Loucy (cell line): ENCODE results near the gene RGMA.

Source experiments
- H2AFZ ChIP-seq: fragments of 200-600 bp; sonication (generic); 2 replicates; pipeline ENCODE4 v1.6.0; 2016; ENCODE audit warnings: antibody characterized with exemption, mild to moderate bottlenecking, low read length, moderate library complexity
- H3F3A ChIP-seq: fragments of 200-600 bp; 2 replicates; pipeline ENCODE4 v1.6.0; 2016; ENCODE audit warnings: antibody characterized with exemption, low read depth, mild to moderate bottlenecking
- H3K27me3 ChIP-seq: fragments of 200-600 bp; sonication (generic); 2 replicates; pipeline ENCODE4 v1.6.1; 2014; ENCODE audit warnings: low read length, mild to moderate bottlenecking; ENCODE audit not compliant: insufficient read depth, poor library complexity, severe bottlenecking
- H3K36me3 ChIP-seq: fragments of 200-600 bp; sonication (generic); 2 replicates; pipeline ENCODE4 v1.6.1; 2016; ENCODE audit warnings: low read length; ENCODE audit not compliant: insufficient read depth
- H3K4me1 ChIP-seq: fragments of 200-600 bp; sonication (generic); 2 replicates; pipeline ENCODE4 v1.5.1; 2014; ENCODE audit warnings: low read length, mild to moderate bottlenecking; ENCODE audit not compliant: insufficient read depth, poor library complexity, severe bottlenecking
- H3K4me2 ChIP-seq: fragments of 200-600 bp; sonication (generic); 2 replicates; pipeline ENCODE4 v1.6.0; 2014; ENCODE audit warnings: antibody characterized with exemption, low read length, low read depth, mild to moderate bottlenecking; ENCODE audit not compliant: poor library complexity, severe bottlenecking
- H3K4me3 ChIP-seq: fragments of 200-600 bp; sonication (generic); 2 replicates; pipeline ENCODE4 v1.5.1; 2014; ENCODE audit warnings: low read length, mild to moderate bottlenecking, mixed read lengths; ENCODE audit not compliant: poor library complexity, severe bottlenecking
- H3K79me2 ChIP-seq: fragments of 200-600 bp; sonication (generic); 2 replicates; pipeline ENCODE4 v1.6.1; 2014; ENCODE audit warnings: low read length; ENCODE audit not compliant: insufficient read depth
- H3K9ac ChIP-seq: fragments of 200-600 bp; sonication (generic); 2 replicates; pipeline ENCODE4 v1.6.0; 2014; ENCODE audit warnings: mild to moderate bottlenecking, low read depth, low read length, moderate library complexity; ENCODE audit not compliant: poor library complexity, severe bottlenecking
- H3K9me2 ChIP-seq: fragments of 200-600 bp; sonication (generic); replicated peaks from 2 replicates; pipeline ENCODE4 v1.6.1; 2016; ENCODE audit warnings: low read depth, low read length, mixed read lengths
- H3K9me3 ChIP-seq: fragments of 200-600 bp; sonication (generic); 2 replicates; pipeline ENCODE4 v1.6.1; 2014; ENCODE audit warnings: mild to moderate bottlenecking, antibody characterized with exemption, low read length, low read depth; ENCODE audit not compliant: insufficient read depth
- H4K20me1 ChIP-seq: fragments of 200-600 bp; sonication (generic); 2 replicates; pipeline ENCODE4 v1.6.0; 2014; ENCODE audit warnings: antibody characterized with exemption, low read length, mild to moderate bottlenecking; ENCODE audit not compliant: insufficient read depth, poor library complexity, severe bottlenecking
- CTCF ChIP-seq: fragments of 200-600 bp; sonication (generic); conservative IDR thresholded peaks from 2 replicates; pipeline ENCODE4 v1.5.1; 2014; ENCODE audit warnings: mild to moderate bottlenecking, antibody characterized with exemption, low read length
- EZH2phosphoT487 ChIP-seq: fragments of 200-600 bp; IDR thresholded peaks from 2 replicates; pipeline ENCODE4 v1.6.1; 2018; ENCODE audit warnings: antibody characterized with exemption, mild to moderate bottlenecking, moderate library complexity, borderline replicate concordance

Gene RGMA

GRCh38 chr15:93076217-93076616 is 12.8 kb downstream of the RGMA start:
- H3K9ac ChIP-seq: no peak overlapping the region
- H3K9me2 ChIP-seq: no peaks in the 10 kb centered on the region
- TF ChIP-seq CTCF (no peak), EZH2phosphoT487 (no peak)
- peaks cover 62% of the 10 kb centered on the region for H3K27me3 ChIP-seq
- no peaks in the 10 kb centered on the region for H4K20me1 ChIP-seq
- no peaks in the 10 kb centered on the region for H3F3A ChIP-seq
- H3K4me1 ChIP-seq: peaks cover 17% of the 10 kb centered on the region
- H3K9me3 ChIP-seq: no peaks in the 10 kb centered on the region
- no peaks in the 10 kb centered on the region for H3K79me2 ChIP-seq
- H3K4me2 ChIP-seq: no peak overlapping the region
- H3K36me3 ChIP-seq: no peaks in the 10 kb centered on the region
- no peak overlapping the region for H3K4me3 ChIP-seq
- H2AFZ ChIP-seq: no peak overlapping the region

- H3K9me2 ChIP-seq: no peaks in the 10 kb centered on the region
- H3K9ac ChIP-seq: no peak overlapping the region
- no peaks in the 10 kb centered on the region for H3K79me2 ChIP-seq
- no peak overlapping the region for H3K4me3 ChIP-seq
- H3K27me3 ChIP-seq: peaks cover 58% of the 10 kb centered on the region
- H3K36me3 ChIP-seq: no peaks in the 10 kb centered on the region
- TF ChIP-seq CTCF (no peak), EZH2phosphoT487 (no peak)
- no peak overlapping the region for H3K4me2 ChIP-seq
- no peaks in the 10 kb centered on the region for H3K9me3 ChIP-seq
- H2AFZ ChIP-seq: no peak overlapping the region
- H3K4me1 ChIP-seq: peaks cover 17% of the 10 kb centered on the region
- no peaks in the 10 kb centered on the region for H3F3A ChIP-seq
- H4K20me1 ChIP-seq: no peaks in the 10 kb centered on the region
Measured at GRCh38 chr15:93074599-93074998, 14.4 kb downstream of the RGMA start.

- no peaks in the 10 kb centered on the region for H3F3A ChIP-seq
- H3K4me2 ChIP-seq: peak overlapping the region; percentile 93
- H3K4me3 ChIP-seq: peak overlapping the region; percentile 80
- H2AFZ ChIP-seq: peak overlapping the region; percentile 75; the same call in 1 of the 2 replicates
- no peaks in the 10 kb centered on the region for H4K20me1 ChIP-seq
- TF ChIP-seq CTCF (no peak), EZH2phosphoT487 (no peak)
- peak overlapping the region; percentile 50 for H3K9ac ChIP-seq
- H3K9me2 ChIP-seq: no peaks in the 10 kb centered on the region
- peaks cover 58% of the 10 kb centered on the region for H3K27me3 ChIP-seq
- no peaks in the 10 kb centered on the region for H3K9me3 ChIP-seq
- no peaks in the 10 kb centered on the region for H3K79me2 ChIP-seq
- H3K36me3 ChIP-seq: no peaks in the 10 kb centered on the region
- peaks cover 17% of the 10 kb centered on the region for H3K4me1 ChIP-seq
Measured at GRCh38 chr15:93073465-93073952, 15.5 kb downstream of the RGMA start.
